HG02588 (cell line): ENCODE results near the gene RNF133.
"Not testable (repeated sequence)": the region's sequence is repeated elsewhere in the genome, so short reads cannot be mapped to it uniquely, and the experiment has no call there.

Experiments
- ATAC-seq: cut with Tn5 transposase; IDR thresholded peaks from one replicate; pipeline ENCODE4 v1.9.1; 2021; ENCODE audit warnings: mild to moderate bottlenecking, moderate library complexity; ENCODE audit not compliant: unreplicated experiment

RNF133 gene

GRCh38 chr7:122689346-122690109, 9.4 kb downstream of the RNF133 start:
- no peak for ATAC-seq

- no peak for ATAC-seq
These were observed 10.4 kb downstream of the RNF133 start for GRCh38 chr7:122688400-122688998.

GRCh38 chr7:122686360-122686878, 12.5 kb downstream of the RNF133 start:
- no peak for ATAC-seq

- no peak for ATAC-seq
These were observed 14.4 kb downstream of the RNF133 start for GRCh38 chr7:122684504-122684903.

GRCh38 chr7:122682815-122683550, 15.9 kb downstream of the RNF133 start:
- ATAC-seq = no peak

GRCh38 chr7:122681186-122681585, 17.7 kb downstream of the RNF133 start:
- not testable (repeated sequence) for ATAC-seq

GRCh38 chr7:122679813-122680212, 19.1 kb downstream of the RNF133 start:
- no peak for ATAC-seq

GRCh38 chr7:122679269-122679709, 19.6 kb downstream of the RNF133 start:
- not testable (repeated sequence) for ATAC-seq

GRCh38 chr7:122677149-122677548, 21.8 kb downstream of the RNF133 start:
- ATAC-seq = no peak

GRCh38 chr7:122676466-122676865, 22.5 kb downstream of the RNF133 start:
- no peak for ATAC-seq

GRCh38 chr7:122675621-122676020, 23.3 kb downstream of the RNF133 start:
- no peak for ATAC-seq

- no peak for ATAC-seq
These were observed 23.9 kb downstream of the RNF133 start for GRCh38 chr7:122675011-122675410.

- no peak for ATAC-seq
These were observed 24.4 kb downstream of the RNF133 start for GRCh38 chr7:122674502-122674901.

GRCh38 chr7:122673951-122674350, 25.0 kb downstream of the RNF133 start:
- ATAC-seq = no peak

GRCh38 chr7:122672536-122672935, 26.4 kb downstream of the RNF133 start:
- no peak for ATAC-seq

- ATAC-seq = no peak
These were observed 35.2 kb downstream of the RNF133 start for GRCh38 chr7:122663733-122664132.

GRCh38 chr7:122658856-122659255, 40.1 kb downstream of the RNF133 start:
- no peak for ATAC-seq

- ATAC-seq = no peak
These were observed 45.2 kb downstream of the RNF133 start for GRCh38 chr7:122653685-122654084.

- ATAC-seq = no peak
These were observed 46.0 kb downstream of the RNF133 start for GRCh38 chr7:122652876-122653275.

GRCh38 chr7:122651451-122651850, 47.5 kb downstream of the RNF133 start:
- no peak for ATAC-seq
